ENCODE results near the gene FSIP1.

The FSIP1 gene

GRCh38 chr15:39628546-39629257, 153.9 kb downstream of the FSIP1 start:
- no peak overlapping the region for H3K4me3 ChIP-seq (ENCODE audit: low read depth, low read length)
- TF ChIP-seq CTCF (IDR thresholded peaks at IDR 0.05; ENCODE audit: borderline replicate concordance, insufficient read depth, low read depth, low read length): no peak

GRCh38 chr15:39628144-39628508, 154.5 kb downstream of the FSIP1 start:
- no peak overlapping the region for H3K4me3 ChIP-seq (ENCODE audit: low read depth, low read length)
- no peak for TF ChIP-seq CTCF (IDR thresholded peaks at IDR 0.05; ENCODE audit: borderline replicate concordance, insufficient read depth, low read depth, low read length)

GRCh38 chr15:39627451-39628143, 155.0 kb downstream of the FSIP1 start:
- 0 out of 2 replicates have a peak, but pooled peaks have one; percentile 7 for TF ChIP-seq CTCF (IDR thresholded peaks at IDR 0.05; ENCODE audit: borderline replicate concordance, insufficient read depth, low read depth, low read length)
- no peak overlapping the region for H3K4me3 ChIP-seq (ENCODE audit: low read depth, low read length)

- no peak for TF ChIP-seq CTCF (IDR thresholded peaks at IDR 0.05; ENCODE audit: borderline replicate concordance, insufficient read depth, low read depth, low read length)
- no peak overlapping the region for H3K4me3 ChIP-seq (ENCODE audit: low read depth, low read length)
These were observed 156.8 kb downstream of the FSIP1 start for GRCh38 chr15:39625856-39626255.

GRCh38 chr15:39625451-39625850, 157.2 kb downstream of the FSIP1 start:
- no peak for TF ChIP-seq CTCF (IDR thresholded peaks at IDR 0.05; ENCODE audit: borderline replicate concordance, insufficient read depth, low read depth, low read length)
- no peak overlapping the region for H3K4me3 ChIP-seq (ENCODE audit: low read depth, low read length)

- H3K4me3 ChIP-seq (ENCODE audit: low read depth, low read length): no peak overlapping the region
- TF ChIP-seq CTCF (IDR thresholded peaks at IDR 0.05; ENCODE audit: borderline replicate concordance, insufficient read depth, low read depth, low read length): no peak
These were observed 157.8 kb downstream of the FSIP1 start for GRCh38 chr15:39624806-39625205.

- no peak overlapping the region for H3K4me3 ChIP-seq (ENCODE audit: low read depth, low read length)
- TF ChIP-seq CTCF (IDR thresholded peaks at IDR 0.05; ENCODE audit: borderline replicate concordance, insufficient read depth, low read depth, low read length): no peak
These were observed 159.1 kb downstream of the FSIP1 start for GRCh38 chr15:39623529-39623931.

Data from GM12875 (cell line).